ENCODE data around the gene HDAC7.

DNA sequence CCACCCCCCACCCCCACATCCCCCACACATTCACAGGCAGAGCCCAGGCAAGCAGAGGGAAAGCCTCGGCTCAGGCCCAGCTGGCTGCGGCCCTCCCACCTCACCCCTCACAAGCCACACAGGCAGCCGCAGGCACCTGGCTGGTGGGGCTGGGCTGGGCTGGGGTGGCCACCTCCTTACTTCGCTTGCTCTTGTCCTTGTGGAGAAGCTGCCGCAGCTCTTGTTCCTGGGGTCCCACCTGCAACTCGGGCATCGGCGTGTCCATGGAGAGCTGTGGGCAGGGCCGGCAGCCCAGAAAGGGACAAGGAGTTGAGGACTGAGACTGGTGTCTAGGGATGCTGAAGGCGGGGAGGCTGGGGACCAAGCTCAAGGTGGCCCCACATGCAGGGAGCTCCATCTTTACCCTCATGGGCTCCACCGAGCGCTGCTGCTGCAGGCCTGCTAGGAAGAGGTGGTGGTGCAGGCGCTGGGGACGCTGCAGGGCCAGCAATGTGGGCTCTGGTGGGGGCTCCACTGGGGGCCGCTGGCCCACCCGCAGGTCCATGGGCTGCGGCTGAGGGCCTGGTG, 21.2 kb downstream of the HDAC7 start:
- TF ChIP-seq, protein P1, sequence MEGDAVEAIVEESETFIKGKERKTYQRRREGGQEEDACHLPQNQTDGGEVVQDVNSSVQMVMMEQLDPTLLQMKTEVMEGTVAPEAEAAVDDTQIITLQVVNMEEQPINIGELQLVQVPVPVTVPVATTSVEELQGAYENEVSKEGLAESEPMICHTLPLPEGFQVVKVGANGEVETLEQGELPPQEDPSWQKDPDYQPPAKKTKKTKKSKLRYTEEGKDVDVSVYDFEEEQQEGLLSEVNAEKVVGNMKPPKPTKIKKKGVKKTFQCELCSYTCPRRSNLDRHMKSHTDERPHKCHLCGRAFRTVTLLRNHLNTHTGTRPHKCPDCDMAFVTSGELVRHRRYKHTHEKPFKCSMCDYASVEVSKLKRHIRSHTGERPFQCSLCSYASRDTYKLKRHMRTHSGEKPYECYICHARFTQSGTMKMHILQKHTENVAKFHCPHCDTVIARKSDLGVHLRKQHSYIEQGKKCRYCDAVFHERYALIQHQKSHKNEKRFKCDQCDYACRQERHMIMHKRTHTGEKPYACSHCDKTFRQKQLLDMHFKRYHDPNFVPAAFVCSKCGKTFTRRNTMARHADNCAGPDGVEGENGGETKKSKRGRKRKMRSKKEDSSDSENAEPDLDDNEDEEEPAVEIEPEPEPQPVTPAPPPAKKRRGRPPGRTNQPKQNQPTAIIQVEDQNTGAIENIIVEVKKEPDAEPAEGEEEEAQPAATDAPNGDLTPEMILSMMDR (conservative IDR thresholded peaks at IDR 0.05; ENCODE audit: low read length), result no peak
- no peak for TF ChIP-seq EZH2phosphoT487 (IDR thresholded peaks at IDR 0.05; ENCODE audit: borderline replicate concordance)
